ENCODE measurements around the gene PTTG1IP.

PTTG1IP gene

DNA sequence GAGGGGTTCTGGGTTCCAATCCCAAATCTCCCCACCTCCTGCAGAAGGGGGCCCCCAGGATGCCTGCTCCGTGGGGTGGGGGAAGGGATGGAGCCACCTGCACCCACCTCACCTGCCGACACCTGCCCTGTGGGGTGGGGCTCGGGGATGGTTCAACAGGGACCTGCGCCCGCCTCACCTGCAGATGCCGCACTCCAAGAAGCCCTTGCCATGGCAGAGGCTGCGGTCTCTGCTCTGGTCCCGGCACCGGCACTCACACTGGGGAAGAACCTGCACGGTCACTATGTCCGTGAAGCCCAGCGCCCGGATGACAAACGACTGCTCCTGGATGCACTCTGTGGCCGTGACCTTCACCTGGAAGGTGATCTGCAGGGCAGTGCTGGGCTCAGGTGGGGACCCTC is 18.1 kb upstream of the PTTG1IP start:
- POLR2A ChIA-PET (ENCODE audit: low non-redundant PET), result no interaction called here
- DNase-seq (ENCODE audit: low spot score), result no peak
- TF ChIP-seq, protein P1, sequence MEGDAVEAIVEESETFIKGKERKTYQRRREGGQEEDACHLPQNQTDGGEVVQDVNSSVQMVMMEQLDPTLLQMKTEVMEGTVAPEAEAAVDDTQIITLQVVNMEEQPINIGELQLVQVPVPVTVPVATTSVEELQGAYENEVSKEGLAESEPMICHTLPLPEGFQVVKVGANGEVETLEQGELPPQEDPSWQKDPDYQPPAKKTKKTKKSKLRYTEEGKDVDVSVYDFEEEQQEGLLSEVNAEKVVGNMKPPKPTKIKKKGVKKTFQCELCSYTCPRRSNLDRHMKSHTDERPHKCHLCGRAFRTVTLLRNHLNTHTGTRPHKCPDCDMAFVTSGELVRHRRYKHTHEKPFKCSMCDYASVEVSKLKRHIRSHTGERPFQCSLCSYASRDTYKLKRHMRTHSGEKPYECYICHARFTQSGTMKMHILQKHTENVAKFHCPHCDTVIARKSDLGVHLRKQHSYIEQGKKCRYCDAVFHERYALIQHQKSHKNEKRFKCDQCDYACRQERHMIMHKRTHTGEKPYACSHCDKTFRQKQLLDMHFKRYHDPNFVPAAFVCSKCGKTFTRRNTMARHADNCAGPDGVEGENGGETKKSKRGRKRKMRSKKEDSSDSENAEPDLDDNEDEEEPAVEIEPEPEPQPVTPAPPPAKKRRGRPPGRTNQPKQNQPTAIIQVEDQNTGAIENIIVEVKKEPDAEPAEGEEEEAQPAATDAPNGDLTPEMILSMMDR (conservative IDR thresholded peaks at IDR 0.05; ENCODE audit: low read depth), result no peak
- CTCF ChIA-PET, result interaction anchor here (0.7 kb wide), 1 partner anchor 43 kb away, joined by 4 read pairs; no protein-coding TSS in a partner anchor
- H3K27ac ChIP-seq, result no peak overlapping the region

DNA sequence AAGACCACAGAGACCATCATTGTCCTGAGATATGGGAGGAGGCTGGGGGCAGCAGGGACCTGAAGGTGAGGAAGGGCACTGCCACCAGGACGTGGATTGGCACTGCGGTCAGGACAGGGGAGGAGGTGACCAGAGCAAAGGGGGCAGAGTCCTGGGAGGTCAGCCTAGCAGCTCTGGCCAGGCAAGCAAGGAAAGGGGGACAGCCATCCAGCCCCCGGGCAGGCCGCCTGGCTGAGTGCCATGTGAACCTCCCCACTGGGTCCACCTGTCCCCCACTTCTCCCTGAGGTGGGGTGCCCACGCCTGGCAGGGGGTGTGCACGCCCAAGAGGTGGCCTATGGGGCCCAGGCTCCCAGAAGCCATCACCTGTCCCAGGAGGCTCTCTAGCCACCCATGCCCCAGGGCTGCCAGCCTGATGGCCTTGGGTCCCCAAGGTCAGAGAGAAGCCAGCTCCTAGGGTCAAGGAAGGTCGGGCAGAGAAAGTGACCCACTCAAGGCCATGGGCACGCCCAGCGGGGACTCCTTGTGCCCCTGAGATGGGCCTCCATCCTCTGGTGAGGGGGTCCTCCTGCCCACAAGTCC is 17.6 kb upstream of the PTTG1IP start:
- TF ChIP-seq, protein P1 (conservative IDR thresholded peaks at IDR 0.05; ENCODE audit: low read depth), result no peak
- ChIA-PET POLR2A (ENCODE audit: low non-redundant PET) (no interaction called here), CTCF (interaction anchor here (1.0 kb wide), 1 partner anchor 41 kb away, joined by 4 read pairs; no protein-coding TSS in a partner anchor)
- H3K27ac ChIP-seq, result no peak overlapping the region
- no peak for DNase-seq (ENCODE audit: low spot score)

DNA sequence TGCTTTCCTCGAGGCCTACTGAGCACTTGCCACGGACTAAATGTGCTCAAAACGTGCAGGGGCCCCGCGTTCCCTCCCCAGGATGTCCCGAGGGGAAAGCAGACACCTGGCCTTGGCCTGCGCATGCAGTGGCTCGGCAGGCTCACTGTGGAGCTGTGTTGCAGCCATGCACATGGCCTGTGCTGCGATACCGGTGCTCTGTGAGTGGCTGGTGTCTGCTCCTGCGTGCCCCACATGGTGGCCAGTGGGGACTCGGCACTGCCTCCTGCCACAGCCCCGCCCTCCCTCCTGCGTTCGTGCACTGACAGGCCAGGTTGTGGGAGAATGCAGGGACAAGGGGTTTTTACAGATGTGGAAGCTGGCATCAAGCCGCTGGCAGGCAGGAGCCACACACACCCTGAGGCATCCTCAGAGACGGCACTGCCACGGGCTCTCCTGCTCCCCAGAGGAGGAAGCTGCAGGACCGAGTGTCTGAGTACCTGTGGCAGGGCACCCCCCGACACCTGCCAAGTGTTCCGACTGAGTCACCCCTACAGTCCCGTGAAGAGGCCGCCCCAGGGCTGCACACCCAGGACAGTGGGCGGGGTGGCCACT is 16.9 kb upstream of the PTTG1IP start:
- POLR2A ChIA-PET (ENCODE audit: low non-redundant PET), result no interaction called here
- DNase-seq (ENCODE audit: low spot score), result no peak
- TF ChIP-seq, protein P1 (conservative IDR thresholded peaks at IDR 0.05; ENCODE audit: low read depth), result no peak
- H3K27ac ChIP-seq, result 0 out of 2 replicates have a peak overlapping the region, but pooled peaks have one; percentile 12
- CTCF ChIA-PET, result interaction anchor here (1.0 kb wide), 1 partner anchor 41 kb away, joined by 4 read pairs; no protein-coding TSS in a partner anchor

DNA sequence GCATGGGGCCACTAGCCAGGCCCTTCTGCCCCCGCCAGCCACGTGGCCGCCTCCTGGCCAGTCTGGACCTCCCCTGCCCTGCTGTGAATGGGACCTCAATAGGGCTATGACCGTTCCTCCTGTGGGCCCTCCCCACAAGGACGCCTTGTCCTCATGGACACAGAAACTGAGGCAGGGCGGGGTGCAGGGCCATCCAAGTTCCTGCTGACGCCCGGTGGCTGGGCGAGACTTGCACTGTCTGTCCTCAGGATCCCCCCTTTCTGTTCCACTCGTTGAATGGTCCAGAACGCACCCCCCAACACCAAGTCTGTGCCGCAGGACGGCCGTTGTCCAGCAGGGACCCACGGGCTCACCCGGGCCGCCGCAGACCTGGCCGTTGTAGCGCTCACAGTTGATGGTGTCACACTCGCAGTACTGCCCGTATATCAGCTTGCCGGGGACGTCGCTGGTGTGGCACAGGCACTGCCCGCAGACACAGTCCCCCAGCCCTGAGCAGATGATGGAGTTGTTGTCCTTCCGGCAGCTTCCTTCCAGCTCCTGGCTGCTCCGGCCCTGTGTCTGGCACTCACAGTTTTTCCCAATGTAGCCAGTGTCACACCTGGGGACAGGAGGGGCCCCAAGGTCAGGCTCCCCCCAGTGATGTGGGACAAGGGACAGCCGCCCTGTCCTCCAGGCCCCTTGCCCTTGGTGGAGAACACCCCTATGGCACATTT is 16.3 kb upstream of the PTTG1IP start:
- ChIA-PET POLR2A (ENCODE audit: low non-redundant PET) (no interaction called here), CTCF (interaction anchor here (1.0 kb wide), 1 partner anchor 42 kb away, joined by 4 read pairs; no protein-coding TSS in a partner anchor)
- H3K27ac ChIP-seq, result 0 out of 2 replicates have a peak overlapping the region, but pooled peaks have one; percentile 12
- TF ChIP-seq, protein P1 (conservative IDR thresholded peaks at IDR 0.05; ENCODE audit: low read depth), result no peak
- DNase-seq (ENCODE audit: low spot score), result no peak

DNA sequence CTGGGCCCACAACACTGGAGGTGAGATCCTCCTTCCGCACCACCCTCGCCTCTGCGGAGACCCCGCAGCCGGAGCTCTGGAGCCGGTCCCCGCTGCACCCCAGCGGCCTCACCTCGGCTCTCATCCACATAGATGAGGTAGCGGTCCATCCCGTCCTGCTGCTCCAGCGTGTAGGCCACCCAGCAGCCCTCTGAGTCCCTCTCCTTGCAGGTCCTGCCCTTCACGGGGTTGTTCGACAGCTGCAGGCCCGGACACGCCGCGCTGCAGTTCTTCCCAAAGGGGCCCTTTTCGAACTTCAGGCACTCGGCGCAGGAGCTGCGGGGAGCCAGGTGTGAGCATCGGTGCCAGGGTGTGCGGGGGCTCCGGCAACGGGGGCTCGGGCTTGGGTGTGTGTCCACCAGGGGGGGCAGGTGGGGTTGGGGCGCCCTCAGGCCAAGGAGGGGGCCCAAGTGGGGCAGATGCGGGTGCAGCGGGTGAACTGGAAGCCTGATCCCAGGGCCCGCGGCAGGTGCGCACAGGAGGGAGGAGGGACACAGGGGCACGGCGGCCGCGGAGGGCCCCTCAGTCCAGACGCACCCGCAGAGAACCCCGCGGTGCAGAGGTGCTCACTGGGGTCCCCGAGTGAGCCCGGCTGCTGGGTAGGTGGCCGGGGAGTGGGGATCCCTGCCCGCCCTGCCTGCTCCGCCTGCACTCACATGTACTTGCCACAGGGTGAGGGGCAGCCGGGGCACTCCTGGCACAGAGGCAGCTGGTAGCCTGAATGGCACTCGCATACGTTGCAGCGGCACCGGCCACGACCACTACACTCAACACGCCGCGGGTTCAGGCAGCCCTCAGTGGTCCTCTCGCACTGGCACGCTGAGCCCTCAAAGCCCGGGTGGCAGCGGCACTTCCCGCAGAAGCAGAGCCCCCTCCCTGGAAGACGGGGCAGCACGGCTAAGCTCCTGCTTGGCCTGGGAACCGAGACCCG is 15.4 kb upstream of the PTTG1IP start:
- TF ChIP-seq, protein P1 (conservative IDR thresholded peaks at IDR 0.05; ENCODE audit: low read depth), result no peak
- ChIA-PET POLR2A (ENCODE audit: low non-redundant PET) (no interaction called here), CTCF (no interaction called here)
- H3K27ac ChIP-seq, result no peak overlapping the region
- DNase-seq (ENCODE audit: low spot score), result no peak
